Natural killer cell (primary cell): ENCODE data around the gene EPOP. TPM values are rescaled to one million over a fixed set of nuclear protein-coding genes. Genes with fewer than 3 reads are reported as not detected.

ENCODE experiments used
- ATAC-seq, 3 donors: fragments of 150-1000 bp in 2 of 3; fragments of 200-7000 bp in 1 of 3; cut with Tn5 transposase; 1 replicate in 1 of 3; 2 replicates in 2 of 3; pipeline ENCODE4 v1.10.0; 2021; ENCODE audit warnings: mild to moderate bottlenecking in 2 of 3, moderate library complexity in 2 of 3
- DNase-seq, 2 donors: peaks; one replicate each; pipeline versions ENCODE4 v3.0.0 to v3.0.0-alpha.2; 2013 to 2021; ENCODE audit warnings: mixed read lengths in 1 of 2
- H3K27ac ChIP-seq: one replicate; pipeline ENCODE4 v1.5.1; 2013; ENCODE audit warnings: mild to moderate bottlenecking, low read length
- H3K27me3 ChIP-seq: one replicate; pipeline ENCODE4 v1.6.1; 2013; ENCODE audit warnings: low read length; ENCODE audit not compliant: control insufficient read depth, insufficient read depth
- H3K36me3 ChIP-seq: one replicate; pipeline ENCODE4 v1.6.1; 2013; ENCODE audit warnings: low read length; ENCODE audit not compliant: control insufficient read depth, insufficient read depth
- H3K4me1 ChIP-seq: one replicate; pipeline ENCODE4 v1.6.1; 2013; ENCODE audit warnings: low read length; ENCODE audit not compliant: control insufficient read depth, insufficient read depth
- H3K4me3 ChIP-seq: one replicate; pipeline ENCODE4 v1.5.1; 2013; ENCODE audit warnings: low read length
- H3K9me3 ChIP-seq: one replicate; pipeline ENCODE4 v1.6.1; 2013; ENCODE audit warnings: low read length; ENCODE audit not compliant: control insufficient read depth, insufficient read depth
- H3K27ac Mint-ChIP-seq, 2 donors: one replicate each; pipeline ENCODE4 v1.8.0; 2022; ENCODE audit warnings: mild to moderate bottlenecking in 2 of 2, mixed read lengths in 2 of 2, moderate library complexity in 1 of 2
- H3K27me3 Mint-ChIP-seq, 2 donors: one replicate each; pipeline ENCODE4 v1.8.0; 2022; ENCODE audit warnings: low read depth in 2 of 2, mixed read lengths in 2 of 2
- H3K36me3 Mint-ChIP-seq: one replicate; pipeline ENCODE4 v1.8.0; 2022; ENCODE audit warnings: mixed read lengths
- H3K4me1 Mint-ChIP-seq, 2 donors: one replicate each; pipeline ENCODE4 v1.8.0; 2022; ENCODE audit warnings: mixed read lengths in 2 of 2
- H3K4me3 Mint-ChIP-seq: one replicate; pipeline ENCODE4 v1.8.0; 2022; ENCODE audit warnings: mild to moderate bottlenecking, moderate library complexity, mixed read lengths
- H3K9me3 Mint-ChIP-seq, 2 donors: one replicate each; pipeline ENCODE4 v1.8.0; 2022; ENCODE audit warnings: mixed read lengths in 2 of 2
- WGBS: methylation state at CpG from one replicate; pipeline ENCODE4 v1.1.7; 2013; ENCODE audit warnings: missing lambda C conversion rate; ENCODE audit not compliant: insufficient coverage; 5-methylcytosine and 5-hydroxymethylcytosine counted together
- intact Hi-C: fragments of 100-400 bp; cut with micrococcal nuclease; formaldehyde crosslinking; loops from one replicate; pipeline ENCODE4 v1.14.2; 2022
- total RNA-seq, 4 donors: library from RNA; stranded (reverse); fragments of 120-200 nt in 1 of 4; gene quantifications; one replicate each; pipeline versions ENCODE4 v1.2.3 to v1.2.4, GENCODE V29; 2013 to 2022
- TF ChIP-seq, protein P1 (sequence below): fragments of 200-600 bp; IDR thresholded peaks from one replicate; pipeline ENCODE4 v1.8.0; 2022; ENCODE audit warnings: antibody characterized with exemption

Gene EPOP
- total RNA-seq, 3 donors from 2014 or later (not counting 1 experiment from before 2014, with no cell fraction given) = 0.66 to 1.9 (median 1.1) TPM

DNA sequence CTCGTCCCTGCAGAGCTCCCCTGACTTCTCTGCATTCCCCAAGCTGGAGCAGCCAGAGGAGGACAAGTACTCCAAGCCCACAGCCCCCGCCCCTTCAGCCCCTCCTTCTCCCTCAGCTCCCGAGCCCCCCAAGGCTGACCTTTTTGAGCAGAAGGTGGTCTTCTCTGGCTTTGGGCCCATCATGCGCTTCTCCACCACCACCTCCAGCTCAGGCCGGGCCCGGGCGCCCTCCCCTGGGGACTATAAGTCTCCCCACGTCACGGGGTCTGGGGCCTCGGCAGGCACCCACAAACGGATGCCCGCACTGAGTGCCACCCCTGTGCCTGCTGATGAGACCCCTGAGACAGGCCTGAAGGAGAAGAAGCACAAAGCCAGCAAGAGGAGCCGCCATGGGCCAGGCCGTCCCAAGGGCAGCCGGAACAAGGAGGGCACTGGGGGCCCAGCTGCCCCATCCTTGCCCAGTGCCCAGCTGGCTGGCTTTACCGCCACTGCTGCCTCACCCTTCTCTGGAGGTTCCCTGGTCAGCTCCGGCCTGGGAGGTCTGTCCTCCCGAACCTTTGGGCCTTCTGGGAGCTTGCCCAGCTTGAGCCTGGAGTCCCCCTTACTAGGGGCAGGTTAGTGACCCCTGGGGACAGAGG is 41.7 kb upstream of the EPOP start:
- DNase-seq = no peak
- H3K27me3 Mint-ChIP-seq = no peaks in the 10 kb centered on the region
- no peak for ATAC-seq
- H3K4me3 Mint-ChIP-seq = no peak overlapping the region
- Histone ChIP-seq H3K4me1 (peaks cover 15% of the 10 kb centered on the region), H3K27me3 (no peaks in the 10 kb centered on the region), H3K9me3 (no peaks in the 10 kb centered on the region), H3K4me3 (no peak overlapping the region), H3K36me3 (peaks cover 90% of the 10 kb centered on the region), H3K27ac (no peak overlapping the region)
- H3K9me3 Mint-ChIP-seq = no peaks in the 10 kb centered on the region
- intact Hi-C loops = no loop called here
- H3K27ac Mint-ChIP-seq = no peak overlapping the region
- no peaks in the 10 kb centered on the region for H3K36me3 Mint-ChIP-seq
- H3K4me1 Mint-ChIP-seq = peaks cover 28 to 43% of the 10 kb centered on the region in 2 donors
- TF ChIP-seq, protein P1, sequence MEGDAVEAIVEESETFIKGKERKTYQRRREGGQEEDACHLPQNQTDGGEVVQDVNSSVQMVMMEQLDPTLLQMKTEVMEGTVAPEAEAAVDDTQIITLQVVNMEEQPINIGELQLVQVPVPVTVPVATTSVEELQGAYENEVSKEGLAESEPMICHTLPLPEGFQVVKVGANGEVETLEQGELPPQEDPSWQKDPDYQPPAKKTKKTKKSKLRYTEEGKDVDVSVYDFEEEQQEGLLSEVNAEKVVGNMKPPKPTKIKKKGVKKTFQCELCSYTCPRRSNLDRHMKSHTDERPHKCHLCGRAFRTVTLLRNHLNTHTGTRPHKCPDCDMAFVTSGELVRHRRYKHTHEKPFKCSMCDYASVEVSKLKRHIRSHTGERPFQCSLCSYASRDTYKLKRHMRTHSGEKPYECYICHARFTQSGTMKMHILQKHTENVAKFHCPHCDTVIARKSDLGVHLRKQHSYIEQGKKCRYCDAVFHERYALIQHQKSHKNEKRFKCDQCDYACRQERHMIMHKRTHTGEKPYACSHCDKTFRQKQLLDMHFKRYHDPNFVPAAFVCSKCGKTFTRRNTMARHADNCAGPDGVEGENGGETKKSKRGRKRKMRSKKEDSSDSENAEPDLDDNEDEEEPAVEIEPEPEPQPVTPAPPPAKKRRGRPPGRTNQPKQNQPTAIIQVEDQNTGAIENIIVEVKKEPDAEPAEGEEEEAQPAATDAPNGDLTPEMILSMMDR = no peak
- 96% methylated on average over 18 of the region's 18 CpGs for WGBS

DNA sequence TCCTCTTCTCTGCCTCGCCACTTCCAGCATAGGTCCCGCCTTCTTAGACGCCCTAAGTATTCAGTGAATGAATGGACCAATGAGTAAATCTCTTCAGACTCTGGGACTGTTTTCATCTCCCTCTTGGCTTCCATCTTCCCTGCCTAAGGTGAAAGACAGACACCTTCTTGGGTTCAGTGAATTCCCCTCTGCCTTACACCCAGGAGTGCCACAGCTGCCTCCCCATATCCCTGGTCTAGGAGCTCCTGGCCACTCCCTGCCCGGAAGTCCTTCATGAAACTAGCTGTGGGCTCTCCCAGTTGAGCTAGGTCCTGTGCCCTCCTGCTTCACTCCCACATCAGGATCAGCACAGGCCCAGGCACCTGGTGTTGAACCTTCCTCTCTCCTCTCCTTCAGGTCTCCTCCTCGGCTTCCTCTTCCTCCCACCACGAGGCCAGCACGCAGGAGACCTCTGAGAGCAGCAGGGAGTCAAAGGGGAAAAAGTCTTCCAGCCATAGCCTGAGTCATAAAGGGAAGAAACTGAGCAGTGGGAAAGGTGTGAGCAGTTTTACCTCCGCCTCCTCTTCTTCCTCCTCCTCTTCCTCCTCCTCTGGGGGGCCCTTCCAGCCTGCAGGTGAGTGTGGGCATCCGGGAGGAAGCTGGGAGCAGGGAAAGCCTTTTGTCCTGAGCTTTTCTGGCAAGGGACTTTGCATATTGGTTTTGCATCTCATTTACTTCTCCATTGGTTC is 40.6 kb upstream of the EPOP start:
- H3K4me1 Mint-ChIP-seq = peaks cover 30 to 44% of the 10 kb centered on the region in 2 donors
- H3K36me3 ChIP-seq = peaks cover 89% of the 10 kb centered on the region
- no peaks in the 10 kb centered on the region for H3K9me3 Mint-ChIP-seq
- H3K27me3 ChIP-seq = no peaks in the 10 kb centered on the region
- no peak overlapping the region for H3K27ac ChIP-seq
- TF ChIP-seq, protein P1 = no peak
- H3K27me3 Mint-ChIP-seq = no peaks in the 10 kb centered on the region
- intact Hi-C loops = no loop called here
- no peaks in the 10 kb centered on the region for H3K36me3 Mint-ChIP-seq
- H3K4me1 ChIP-seq = peaks cover 24% of the 10 kb centered on the region
- peak overlapping the region; percentile 78 to 85 for H3K27ac Mint-ChIP-seq
- no peak for DNase-seq
- H3K4me3 Mint-ChIP-seq = no peak overlapping the region
- 85% methylated on average over 8 of the region's 9 CpGs for WGBS
- H3K9me3 ChIP-seq = no peaks in the 10 kb centered on the region
- no peak for ATAC-seq
- H3K4me3 ChIP-seq = no peak overlapping the region

DNA sequence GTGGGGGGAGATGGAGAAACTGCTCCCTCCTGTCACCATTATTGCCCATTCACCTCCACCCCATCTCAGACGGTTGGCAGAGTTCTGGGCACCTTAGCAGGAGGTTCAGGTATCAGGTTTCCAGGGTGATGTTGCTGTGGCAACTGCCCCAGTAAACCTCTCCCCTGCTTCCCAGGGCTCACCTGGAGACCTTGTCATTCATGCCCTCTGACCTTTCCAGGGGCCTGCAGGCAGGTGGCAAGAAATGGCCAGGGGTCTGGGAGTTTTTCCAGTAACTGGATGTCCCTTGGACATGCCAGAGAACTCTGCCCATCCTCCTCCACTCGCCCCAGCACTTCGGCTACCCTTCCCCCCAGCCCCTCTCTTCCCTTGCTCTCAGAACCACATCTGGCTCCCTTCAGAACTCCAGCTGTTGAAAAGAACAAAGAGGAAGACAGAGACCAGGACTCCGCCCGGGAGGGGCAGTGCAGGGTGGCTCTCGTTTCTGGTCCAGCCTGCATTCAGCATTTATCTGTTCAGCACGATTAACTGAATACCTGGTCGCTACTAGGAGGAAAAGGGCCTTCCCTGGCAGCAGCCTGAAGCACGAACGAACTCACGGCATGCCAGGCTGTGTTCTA is 38.8 kb upstream of the EPOP start:
- H3K4me3 ChIP-seq = no peak overlapping the region
- intact Hi-C loops = no loop called here
- 90% methylated on average over 10 of the region's 11 CpGs for WGBS
- Mint-ChIP-seq H3K27me3 (no peaks in the 10 kb centered on the region), H3K27ac (peak overlapping the region in 1 of 2 donors; percentile 45), H3K9me3 (no peaks in the 10 kb centered on the region), H3K36me3 (peaks cover 8% of the 10 kb centered on the region), H3K4me1 (peaks cover 38 to 55% of the 10 kb centered on the region in 2 donors), H3K4me3 (no peak overlapping the region)
- ATAC-seq = no peak
- peaks cover 91% of the 10 kb centered on the region for H3K36me3 ChIP-seq
- H3K27ac ChIP-seq = no peak overlapping the region
- no peaks in the 10 kb centered on the region for H3K9me3 ChIP-seq
- H3K27me3 ChIP-seq = no peaks in the 10 kb centered on the region
- peaks cover 35% of the 10 kb centered on the region for H3K4me1 ChIP-seq
- no peak for DNase-seq
- TF ChIP-seq, protein P1 = no peak
